PC-3 (cell line): ENCODE measurements around the gene CISTR.

ENCODE experiments used
- EZH2 ChIP-seq: fragments of 300-600 bp; sonication (generic); IDR thresholded peaks from one replicate; pipeline ENCODE4 v1.6.1; 2017; ENCODE audit warnings: antibody characterized with exemption, mild to moderate bottlenecking, low read length; ENCODE audit not compliant: unreplicated experiment
- TF ChIP-seq, protein P1 (sequence below): fragments of 300-600 bp; sonication (generic); conservative IDR thresholded peaks from 2 replicates; pipeline ENCODE4 v1.5.1; 2017; ENCODE audit warnings: antibody characterized with exemption, low read depth, mild to moderate bottlenecking, low read length

- TF ChIP-seq, protein P1, sequence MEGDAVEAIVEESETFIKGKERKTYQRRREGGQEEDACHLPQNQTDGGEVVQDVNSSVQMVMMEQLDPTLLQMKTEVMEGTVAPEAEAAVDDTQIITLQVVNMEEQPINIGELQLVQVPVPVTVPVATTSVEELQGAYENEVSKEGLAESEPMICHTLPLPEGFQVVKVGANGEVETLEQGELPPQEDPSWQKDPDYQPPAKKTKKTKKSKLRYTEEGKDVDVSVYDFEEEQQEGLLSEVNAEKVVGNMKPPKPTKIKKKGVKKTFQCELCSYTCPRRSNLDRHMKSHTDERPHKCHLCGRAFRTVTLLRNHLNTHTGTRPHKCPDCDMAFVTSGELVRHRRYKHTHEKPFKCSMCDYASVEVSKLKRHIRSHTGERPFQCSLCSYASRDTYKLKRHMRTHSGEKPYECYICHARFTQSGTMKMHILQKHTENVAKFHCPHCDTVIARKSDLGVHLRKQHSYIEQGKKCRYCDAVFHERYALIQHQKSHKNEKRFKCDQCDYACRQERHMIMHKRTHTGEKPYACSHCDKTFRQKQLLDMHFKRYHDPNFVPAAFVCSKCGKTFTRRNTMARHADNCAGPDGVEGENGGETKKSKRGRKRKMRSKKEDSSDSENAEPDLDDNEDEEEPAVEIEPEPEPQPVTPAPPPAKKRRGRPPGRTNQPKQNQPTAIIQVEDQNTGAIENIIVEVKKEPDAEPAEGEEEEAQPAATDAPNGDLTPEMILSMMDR, result no peak
- no peak for TF ChIP-seq EZH2
Measured at GRCh38 chr12:53775478-53776145, 23.8 kb upstream of the CISTR start.
